ENCODE measurements around the gene EIF4H. TPM values are rescaled to one million over a fixed set of nuclear protein-coding genes. Genes with fewer than 3 reads are reported as not detected.

EIF4H gene
- 288 TPM for total RNA-seq

GRCh38 chr7:74173866-74174605 is at the start of gene EIF4H:
Gene EIF4H (plus strand): TSS chr7:74174356. CDS start chr7:74174384, 28 bp downstream.
- H3K4me1 ChIP-seq (ENCODE audit: insufficient read depth, low read length), result peaks cover 53% of the 10 kb centered on the region

GRCh38 chr7:74126220-74126880 is 47.8 kb upstream of the EIF4H start:
- peaks cover 5% of the 10 kb centered on the region for H3K4me1 ChIP-seq (ENCODE audit: insufficient read depth, low read length)
- no peaks in the 10 kb centered on the region for H3K9me3 ChIP-seq (ENCODE audit: low read depth, low read length)
- no peaks in the 10 kb centered on the region for H3K27me3 ChIP-seq (ENCODE audit: insufficient read depth, low read length)
- no peak overlapping the region for H3K4me3 ChIP-seq (ENCODE audit: low read length)

More at GRCh38 chr7:74173866-74174605, at the start of gene EIF4H:
- Histone ChIP-seq H3K27me3 (ENCODE audit: insufficient read depth, low read length) (no peaks in the 10 kb centered on the region), H3K9me3 (ENCODE audit: low read depth, low read length) (no peaks in the 10 kb centered on the region), H3K4me3 (ENCODE audit: low read length) (peak within 1 kb of the TSS; percentile 91)

- H3K4me1 ChIP-seq (ENCODE audit: insufficient read depth, low read length), result peaks cover 13% of the 10 kb centered on the region
- H3K27me3 ChIP-seq (ENCODE audit: insufficient read depth, low read length), result no peaks in the 10 kb centered on the region
- H3K4me3 ChIP-seq (ENCODE audit: low read length), result no peak overlapping the region
- H3K9me3 ChIP-seq (ENCODE audit: low read depth, low read length), result no peaks in the 10 kb centered on the region
These were observed 44.3 kb upstream of the EIF4H start for GRCh38 chr7:74129887-74130286.

GRCh38 chr7:74130518-74130917 is 43.6 kb upstream of the EIF4H start:
- no peak overlapping the region for H3K4me3 ChIP-seq (ENCODE audit: low read length)
- H3K27me3 ChIP-seq (ENCODE audit: insufficient read depth, low read length), result no peaks in the 10 kb centered on the region
- H3K9me3 ChIP-seq (ENCODE audit: low read depth, low read length), result no peaks in the 10 kb centered on the region
- H3K4me1 ChIP-seq (ENCODE audit: insufficient read depth, low read length), result peaks cover 15% of the 10 kb centered on the region

GRCh38 chr7:74134117-74134620 is 40.0 kb upstream of the EIF4H start:
- H3K27me3 ChIP-seq (ENCODE audit: insufficient read depth, low read length), result no peaks in the 10 kb centered on the region
- H3K9me3 ChIP-seq (ENCODE audit: low read depth, low read length), result no peaks in the 10 kb centered on the region
- no peak overlapping the region for H3K4me3 ChIP-seq (ENCODE audit: low read length)
- peaks cover 15% of the 10 kb centered on the region for H3K4me1 ChIP-seq (ENCODE audit: insufficient read depth, low read length)

GRCh38 chr7:74138334-74138867 is 35.8 kb upstream of the EIF4H start:
- H3K9me3 ChIP-seq (ENCODE audit: low read depth, low read length), result no peaks in the 10 kb centered on the region
- H3K4me3 ChIP-seq (ENCODE audit: low read length), result no peak overlapping the region
- H3K27me3 ChIP-seq (ENCODE audit: insufficient read depth, low read length), result no peaks in the 10 kb centered on the region
- peaks cover 9% of the 10 kb centered on the region for H3K4me1 ChIP-seq (ENCODE audit: insufficient read depth, low read length)

GRCh38 chr7:74138945-74139843 is 35.0 kb upstream of the EIF4H start:
- H3K9me3 ChIP-seq (ENCODE audit: low read depth, low read length), result no peaks in the 10 kb centered on the region
- no peak overlapping the region for H3K4me3 ChIP-seq (ENCODE audit: low read length)
- H3K27me3 ChIP-seq (ENCODE audit: insufficient read depth, low read length), result no peaks in the 10 kb centered on the region
- peaks cover 8% of the 10 kb centered on the region for H3K4me1 ChIP-seq (ENCODE audit: insufficient read depth, low read length)

- no peak overlapping the region for H3K4me3 ChIP-seq (ENCODE audit: low read length)
- H3K4me1 ChIP-seq (ENCODE audit: insufficient read depth, low read length), result no peaks in the 10 kb centered on the region
- H3K9me3 ChIP-seq (ENCODE audit: low read depth, low read length), result no peaks in the 10 kb centered on the region
- no peaks in the 10 kb centered on the region for H3K27me3 ChIP-seq (ENCODE audit: insufficient read depth, low read length)
These were observed 32.5 kb upstream of the EIF4H start for GRCh38 chr7:74141705-74142104.

- H3K4me3 ChIP-seq (ENCODE audit: low read length), result no peak overlapping the region
- H3K9me3 ChIP-seq (ENCODE audit: low read depth, low read length), result no peaks in the 10 kb centered on the region
- no peaks in the 10 kb centered on the region for H3K27me3 ChIP-seq (ENCODE audit: insufficient read depth, low read length)
- no peaks in the 10 kb centered on the region for H3K4me1 ChIP-seq (ENCODE audit: insufficient read depth, low read length)
These were observed 30.8 kb upstream of the EIF4H start for GRCh38 chr7:74143383-74143782.

GRCh38 chr7:74148491-74148890 is 25.7 kb upstream of the EIF4H start:
- no peaks in the 10 kb centered on the region for H3K27me3 ChIP-seq (ENCODE audit: insufficient read depth, low read length)
- H3K9me3 ChIP-seq (ENCODE audit: low read depth, low read length), result no peaks in the 10 kb centered on the region
- no peaks in the 10 kb centered on the region for H3K4me1 ChIP-seq (ENCODE audit: insufficient read depth, low read length)
- H3K4me3 ChIP-seq (ENCODE audit: low read length), result no peak overlapping the region

GRCh38 chr7:74149071-74149470 is 25.1 kb upstream of the EIF4H start:
- H3K4me1 ChIP-seq (ENCODE audit: insufficient read depth, low read length), result no peaks in the 10 kb centered on the region
- no peaks in the 10 kb centered on the region for H3K9me3 ChIP-seq (ENCODE audit: low read depth, low read length)
- no peaks in the 10 kb centered on the region for H3K27me3 ChIP-seq (ENCODE audit: insufficient read depth, low read length)
- no peak overlapping the region for H3K4me3 ChIP-seq (ENCODE audit: low read length)

- Histone ChIP-seq H3K4me1 (ENCODE audit: insufficient read depth, low read length) (no peaks in the 10 kb centered on the region), H3K4me3 (ENCODE audit: low read length) (no peak overlapping the region), H3K27me3 (ENCODE audit: insufficient read depth, low read length) (no peaks in the 10 kb centered on the region), H3K9me3 (ENCODE audit: low read depth, low read length) (no peaks in the 10 kb centered on the region)
These were observed 24.6 kb upstream of the EIF4H start for GRCh38 chr7:74149603-74150002.

GRCh38 chr7:74153736-74154135 is 20.4 kb upstream of the EIF4H start:
- no peaks in the 10 kb centered on the region for H3K9me3 ChIP-seq (ENCODE audit: low read depth, low read length)
- H3K4me3 ChIP-seq (ENCODE audit: low read length), result no peak overlapping the region
- H3K27me3 ChIP-seq (ENCODE audit: insufficient read depth, low read length), result no peaks in the 10 kb centered on the region
- no peaks in the 10 kb centered on the region for H3K4me1 ChIP-seq (ENCODE audit: insufficient read depth, low read length)

GRCh38 chr7:74155810-74156395 is 18.3 kb upstream of the EIF4H start:
- no peaks in the 10 kb centered on the region for H3K27me3 ChIP-seq (ENCODE audit: insufficient read depth, low read length)
- no peak overlapping the region for H3K4me3 ChIP-seq (ENCODE audit: low read length)
- H3K9me3 ChIP-seq (ENCODE audit: low read depth, low read length), result no peaks in the 10 kb centered on the region
- H3K4me1 ChIP-seq (ENCODE audit: insufficient read depth, low read length), result no peaks in the 10 kb centered on the region

Data from mononuclear cell (primary cell).